ENCODE measurements around the gene KIF6. TPM values are rescaled to one million over a fixed set of nuclear protein-coding genes. Genes with fewer than 3 reads are reported as not detected.

The KIF6 gene
- total RNA-seq, 1 experiment from 2014 or later: not detected

DNA sequence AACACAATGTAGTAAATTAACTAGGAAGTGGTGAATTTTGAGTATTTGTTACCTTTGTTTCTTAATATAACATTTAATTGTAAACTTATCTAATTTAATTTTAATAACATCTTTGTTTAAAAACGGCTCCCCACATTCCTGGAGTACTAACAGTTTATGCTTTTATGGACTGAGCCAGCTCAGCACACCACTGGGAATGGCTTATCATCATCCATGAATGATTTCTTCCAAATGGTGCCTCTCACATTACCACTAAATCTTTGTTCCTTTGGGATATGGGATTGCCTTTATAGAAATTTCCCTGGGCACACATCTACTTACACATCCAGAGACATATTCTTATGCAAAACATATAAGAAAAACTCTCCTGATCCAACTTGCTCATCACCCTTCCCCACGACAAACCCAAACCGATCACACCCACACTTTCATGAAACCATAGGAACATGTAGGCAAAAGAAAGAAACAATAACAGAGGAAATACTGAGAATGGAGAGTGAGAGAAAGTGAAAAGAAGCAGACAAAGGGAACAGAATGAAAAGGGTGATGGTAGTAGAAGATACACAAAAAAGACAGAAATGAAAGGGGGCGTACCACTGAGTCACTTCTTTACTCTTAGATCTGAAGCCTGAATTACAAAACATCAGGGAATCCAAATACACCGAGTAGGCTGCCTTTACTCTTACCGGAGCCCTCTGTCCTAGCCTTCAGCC, 344.2 kb downstream of the KIF6 start:
- POLR2A ChIA-PET: no interaction called here
- no peak for TF ChIP-seq YY1 (IDR thresholded peaks at IDR 0.05; ENCODE audit: extremely low read depth, insufficient replicate concordance, low read depth, low read length)
- no peak for TF ChIP-seq ELF1 (IDR thresholded peaks at IDR 0.05; ENCODE audit: borderline replicate concordance, low read depth)
- TF ChIP-seq POLR2A (IDR thresholded peaks at IDR 0.05; ENCODE audit: borderline replicate concordance, extremely low read depth, insufficient read depth, insufficient read length): no peak
- no peak for TF ChIP-seq REST (IDR thresholded peaks at IDR 0.05; ENCODE audit: low read depth)
- TF ChIP-seq, protein P1, sequence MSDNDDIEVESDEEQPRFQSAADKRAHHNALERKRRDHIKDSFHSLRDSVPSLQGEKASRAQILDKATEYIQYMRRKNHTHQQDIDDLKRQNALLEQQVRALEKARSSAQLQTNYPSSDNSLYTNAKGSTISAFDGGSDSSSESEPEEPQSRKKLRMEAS (IDR thresholded peaks at IDR 0.05): no peak
- no peak for TF ChIP-seq RAD21 (IDR thresholded peaks at IDR 0.05; ENCODE audit: low read depth)
- intact Hi-C loops (cut with micrococcal nuclease): no loop called here

More for the DNA sequence above, 344.2 kb downstream of the KIF6 start:
- Histone ChIP-seq H3K9me3 (ENCODE audit: control insufficient read depth in 1 of 2, insufficient read depth in 1 of 2, low read depth in 1 of 2, low read length in 2 of 2) (no peaks in the 10 kb centered on the region), H3K27ac (ENCODE audit: low read depth, low read length) (no peak overlapping the region), H4K20me1 (ENCODE audit: insufficient read depth) (no peaks in the 10 kb centered on the region), H3K4me3 (replicated peaks in 1 of 2; ENCODE audit: low read depth in 1 of 2, low read length in 2 of 2) (no peak overlapping the region), H3K9ac (ENCODE audit: low read length) (no peak overlapping the region), H3K4me2 (ENCODE audit: low read length) (no peak overlapping the region), H3K4me1 (ENCODE audit: control insufficient read depth in 1 of 2, insufficient read depth in 2 of 2, low read length in 2 of 2) (no peaks in the 10 kb centered on the region), H3K36me3 (ENCODE audit: control insufficient read depth in 1 of 2, insufficient read depth in 2 of 2, low read length in 2 of 2) (no peaks in the 10 kb centered on the region), H3K79me2 (ENCODE audit: insufficient read depth, low read length) (no peaks in the 10 kb centered on the region), H3K9me2 (ENCODE audit: insufficient read depth) (no peaks in the 10 kb centered on the region), H2AFZ (ENCODE audit: low read depth, low read length, poor library complexity, severe bottlenecking) (no peak overlapping the region), H3K27me3 (ENCODE audit: insufficient read depth, low read length) (peaks cover 47% of the 10 kb centered on the region)
- ChIA-PET RAD21 (ENCODE audit: low non-redundant PET in 1 of 2, low total read pairs in 2 of 2, uncharacterized antibody in 2 of 2, unreplicated experiment in 2 of 2) (no interaction called here), CTCF (no interaction called here)
- no TSS peak for BruUV-seq (replicated peaks)
- DNase-seq (ENCODE audit: low read depth, low spot score) (no peak), ATAC-seq (no peak)
